HCT116 (cell line): ENCODE data around the gene LAMP5. TPM values are rescaled to one million over a fixed set of nuclear protein-coding genes. Genes with fewer than 3 reads are reported as not detected.

Experiments used
- CBX3 ChIP-seq: IDR thresholded peaks from 2 replicates; pipeline ENCODE4 v1.6.1; 2012; ENCODE audit warnings: low read depth
- EZH2 ChIP-seq: fragments of 200-600 bp; sonication (generic); IDR thresholded peaks from 2 replicates; pipeline ENCODE4 v1.6.1; 2017; ENCODE audit warnings: antibody characterized with exemption, mixed run types
- FOSL1 ChIP-seq: IDR thresholded peaks from 2 replicates; pipeline ENCODE4 v1.6.1; 2012; ENCODE audit warnings: low read depth
- ZFX ChIP-seq: fragments of 450-650 bp; IDR thresholded peaks from 2 replicates; pipeline ENCODE4 v1.6.1; 2017
- total RNA-seq: library from RNA; stranded (reverse); gene quantifications from one replicate; pipeline ENCODE4 v1.2.1, GENCODE V29; 2021; ENCODE audit not compliant: unreplicated experiment
- TF ChIP-seq, protein P1 (sequence below): IDR thresholded peaks from 2 replicates; pipeline ENCODE4 v1.6.1; 2012; ENCODE audit warnings: low read depth
- TF ChIP-seq, protein P2 (sequence below): IDR thresholded peaks from 2 replicates; pipeline ENCODE4 v1.6.1; 2011; ENCODE audit warnings: mild to moderate bottlenecking, low read length, moderate library complexity; ENCODE audit not compliant: insufficient replicate concordance; ENCODE audit errors: extremely low read depth

LAMP5 gene
- total RNA-seq, 1 experiment from 2014 or later, result not detected

DNA sequence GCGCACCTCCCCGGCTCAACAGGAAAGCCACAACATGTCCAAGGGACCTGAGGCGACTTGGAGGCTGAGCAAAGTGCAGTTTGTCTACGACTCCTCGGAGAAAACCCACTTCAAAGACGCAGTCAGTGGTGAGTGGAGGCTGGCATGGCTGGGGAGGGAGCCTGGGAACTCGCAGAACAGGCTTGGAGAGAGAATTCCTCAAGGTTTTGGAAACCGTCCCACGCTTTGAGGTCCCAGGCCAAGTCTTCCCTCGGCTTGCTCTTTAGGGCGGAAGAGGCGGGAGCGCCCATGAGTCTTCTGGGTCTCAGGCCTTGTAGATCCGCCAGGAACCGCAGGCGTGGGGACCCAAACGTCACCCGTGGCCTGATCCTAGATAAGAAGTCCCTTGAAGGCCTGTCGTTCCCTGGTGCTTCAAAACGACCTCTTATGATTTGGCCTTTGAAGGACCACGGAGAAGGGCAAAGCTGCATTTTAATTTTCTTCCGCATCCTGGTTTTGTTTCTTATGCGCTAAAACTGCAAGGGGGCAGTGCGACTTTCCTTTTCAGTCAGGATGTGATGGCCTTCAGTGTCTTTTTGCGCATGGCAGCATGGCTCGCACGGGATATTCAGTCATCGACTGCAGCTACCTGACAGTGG, 2.0 kb downstream of the LAMP5 start (continued):
- TF ChIP-seq, protein P1, sequence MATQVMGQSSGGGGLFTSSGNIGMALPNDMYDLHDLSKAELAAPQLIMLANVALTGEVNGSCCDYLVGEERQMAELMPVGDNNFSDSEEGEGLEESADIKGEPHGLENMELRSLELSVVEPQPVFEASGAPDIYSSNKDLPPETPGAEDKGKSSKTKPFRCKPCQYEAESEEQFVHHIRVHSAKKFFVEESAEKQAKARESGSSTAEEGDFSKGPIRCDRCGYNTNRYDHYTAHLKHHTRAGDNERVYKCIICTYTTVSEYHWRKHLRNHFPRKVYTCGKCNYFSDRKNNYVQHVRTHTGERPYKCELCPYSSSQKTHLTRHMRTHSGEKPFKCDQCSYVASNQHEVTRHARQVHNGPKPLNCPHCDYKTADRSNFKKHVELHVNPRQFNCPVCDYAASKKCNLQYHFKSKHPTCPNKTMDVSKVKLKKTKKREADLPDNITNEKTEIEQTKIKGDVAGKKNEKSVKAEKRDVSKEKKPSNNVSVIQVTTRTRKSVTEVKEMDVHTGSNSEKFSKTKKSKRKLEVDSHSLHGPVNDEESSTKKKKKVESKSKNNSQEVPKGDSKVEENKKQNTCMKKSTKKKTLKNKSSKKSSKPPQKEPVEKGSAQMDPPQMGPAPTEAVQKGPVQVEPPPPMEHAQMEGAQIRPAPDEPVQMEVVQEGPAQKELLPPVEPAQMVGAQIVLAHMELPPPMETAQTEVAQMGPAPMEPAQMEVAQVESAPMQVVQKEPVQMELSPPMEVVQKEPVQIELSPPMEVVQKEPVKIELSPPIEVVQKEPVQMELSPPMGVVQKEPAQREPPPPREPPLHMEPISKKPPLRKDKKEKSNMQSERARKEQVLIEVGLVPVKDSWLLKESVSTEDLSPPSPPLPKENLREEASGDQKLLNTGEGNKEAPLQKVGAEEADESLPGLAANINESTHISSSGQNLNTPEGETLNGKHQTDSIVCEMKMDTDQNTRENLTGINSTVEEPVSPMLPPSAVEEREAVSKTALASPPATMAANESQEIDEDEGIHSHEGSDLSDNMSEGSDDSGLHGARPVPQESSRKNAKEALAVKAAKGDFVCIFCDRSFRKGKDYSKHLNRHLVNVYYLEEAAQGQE, result no peak
- TF ChIP-seq CBX3 (no peak), FOSL1 (no peak), EZH2 (no peak), ZFX (no peak)
- TF ChIP-seq, protein P2, sequence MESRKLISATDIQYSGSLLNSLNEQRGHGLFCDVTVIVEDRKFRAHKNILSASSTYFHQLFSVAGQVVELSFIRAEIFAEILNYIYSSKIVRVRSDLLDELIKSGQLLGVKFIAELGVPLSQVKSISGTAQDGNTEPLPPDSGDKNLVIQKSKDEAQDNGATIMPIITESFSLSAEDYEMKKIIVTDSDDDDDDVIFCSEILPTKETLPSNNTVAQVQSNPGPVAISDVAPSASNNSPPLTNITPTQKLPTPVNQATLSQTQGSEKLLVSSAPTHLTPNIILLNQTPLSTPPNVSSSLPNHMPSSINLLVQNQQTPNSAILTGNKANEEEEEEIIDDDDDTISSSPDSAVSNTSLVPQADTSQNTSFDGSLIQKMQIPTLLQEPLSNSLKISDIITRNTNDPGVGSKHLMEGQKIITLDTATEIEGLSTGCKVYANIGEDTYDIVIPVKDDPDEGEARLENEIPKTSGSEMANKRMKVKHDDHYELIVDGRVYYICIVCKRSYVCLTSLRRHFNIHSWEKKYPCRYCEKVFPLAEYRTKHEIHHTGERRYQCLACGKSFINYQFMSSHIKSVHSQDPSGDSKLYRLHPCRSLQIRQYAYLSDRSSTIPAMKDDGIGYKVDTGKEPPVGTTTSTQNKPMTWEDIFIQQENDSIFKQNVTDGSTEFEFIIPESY, result no peak
